H9 (cell line): ENCODE results near the gene FAM13A. TPM values are rescaled to one million over a fixed set of nuclear protein-coding genes. Genes with fewer than 3 reads are reported as not detected.

Experiments
- DNase-seq: peaks from one replicate; pipeline ENCODE4 v3.0.0-alpha.2; 2017
- H2AFZ ChIP-seq: one replicate; pipeline ENCODE4 v1.6.1; 2013; ENCODE audit warnings: mild to moderate bottlenecking, low read length, control low read depth, moderate library complexity
- H2AK5ac ChIP-seq: 2 replicates; pipeline ENCODE4 v1.6.1; 2013; ENCODE audit warnings: low read length, control low read depth, mixed read lengths; ENCODE audit not compliant: insufficient read length
- H2BK120ac ChIP-seq: one replicate; pipeline ENCODE4 v1.6.1; 2013; ENCODE audit warnings: low read depth, mild to moderate bottlenecking, low read length, control low read depth, inconsistent platforms; ENCODE audit not compliant: poor library complexity, severe bottlenecking
- H2BK12ac ChIP-seq: 2 replicates; pipeline ENCODE4 v1.6.1; 2013; ENCODE audit warnings: low read length, control low read depth, mixed read lengths, low read depth; ENCODE audit not compliant: insufficient read length
- H2BK15ac ChIP-seq: 2 replicates; pipeline ENCODE4 v1.6.1; 2013; ENCODE audit warnings: low read depth, low read length, control low read depth
- H2BK20ac ChIP-seq: one replicate; pipeline ENCODE4 v1.6.1; 2013; ENCODE audit warnings: low read depth, mild to moderate bottlenecking, low read length, control low read depth, inconsistent platforms; ENCODE audit not compliant: poor library complexity, severe bottlenecking
- H2BK5ac ChIP-seq: 2 replicates; pipeline ENCODE4 v1.6.1; 2013; ENCODE audit warnings: low read length, control low read depth, mixed read lengths; ENCODE audit not compliant: insufficient read length
- H3K14ac ChIP-seq: 2 replicates; pipeline ENCODE4 v1.6.1; 2013; ENCODE audit warnings: low read length, control low read depth; ENCODE audit not compliant: insufficient read depth
- H3K18ac ChIP-seq: 2 replicates; pipeline ENCODE4 v1.6.1; 2013; ENCODE audit warnings: low read depth, mild to moderate bottlenecking, mixed read lengths, low read length, control low read depth; ENCODE audit not compliant: insufficient read length
- H3K23ac ChIP-seq: 2 replicates; pipeline ENCODE4 v1.6.1; 2013; ENCODE audit warnings: low read length, control low read depth, mixed read lengths, low read depth; ENCODE audit not compliant: insufficient read length
- H3K23me2 ChIP-seq: 2 replicates; pipeline ENCODE4 v1.6.1; 2013; ENCODE audit warnings: low read depth, mild to moderate bottlenecking, mixed read lengths, low read length, control low read depth; ENCODE audit not compliant: insufficient read length, poor library complexity, severe bottlenecking
- H3K27ac ChIP-seq: 2 replicates; pipeline ENCODE4 v1.5.1; 2013; ENCODE audit warnings: low read length, control low read depth, mixed read lengths, low read depth; ENCODE audit not compliant: insufficient read length
- H3K27me3 ChIP-seq: 2 replicates; pipeline ENCODE4 v1.6.1; 2013; ENCODE audit warnings: low read length, control low read depth, inconsistent platforms; ENCODE audit not compliant: insufficient read depth
- H3K4ac ChIP-seq: 2 replicates; pipeline ENCODE4 v1.6.1; 2013; ENCODE audit warnings: low read depth, mild to moderate bottlenecking, control low read depth, inconsistent platforms, low read length, moderate library complexity
- H3K4me1 ChIP-seq: 2 replicates; pipeline ENCODE4 v1.6.1; 2013; ENCODE audit warnings: low read length, control low read depth, inconsistent platforms; ENCODE audit not compliant: insufficient read depth
- H3K4me2 ChIP-seq: 2 replicates; pipeline ENCODE4 v1.6.1; 2013; ENCODE audit warnings: low read length, control low read depth, mixed read lengths; ENCODE audit not compliant: insufficient read length, insufficient read depth
- H3K56ac ChIP-seq: 2 replicates; pipeline ENCODE4 v1.6.1; 2013; ENCODE audit warnings: low read depth, mild to moderate bottlenecking, mixed read lengths, low read length, control low read depth; ENCODE audit not compliant: insufficient read length
- H3K79me1 ChIP-seq: 2 replicates; pipeline ENCODE4 v1.6.1; 2013; ENCODE audit warnings: low read depth, mild to moderate bottlenecking, moderate library complexity, low read length, control low read depth, inconsistent platforms; ENCODE audit not compliant: insufficient read depth, poor library complexity, severe bottlenecking
- H3K79me2 ChIP-seq: 2 replicates; pipeline ENCODE4 v1.6.1; 2013; ENCODE audit warnings: low read length, control low read depth, inconsistent platforms; ENCODE audit not compliant: insufficient read depth
- H3K9ac ChIP-seq: 2 replicates; pipeline ENCODE4 v1.6.1; 2013; ENCODE audit warnings: low read length, control low read depth, mixed read lengths; ENCODE audit not compliant: insufficient read length; ENCODE audit errors: extremely low read depth
- H3K9me3 ChIP-seq: one replicate; pipeline ENCODE4 v1.6.1; 2013; ENCODE audit warnings: low read depth, low read length, inconsistent platforms; ENCODE audit not compliant: control insufficient read depth
- H3T11ph ChIP-seq: one replicate; pipeline ENCODE4 v1.6.1; 2013; ENCODE audit warnings: mild to moderate bottlenecking, low read length, control low read depth, inconsistent platforms
- H4K20me1 ChIP-seq: one replicate; pipeline ENCODE4 v1.6.1; 2013; ENCODE audit not compliant: control insufficient read depth, insufficient read length, insufficient read depth
- H4K5ac ChIP-seq: 2 replicates; pipeline ENCODE4 v1.6.1; 2013; ENCODE audit warnings: low read depth, mild to moderate bottlenecking, mixed read lengths, low read length, control low read depth; ENCODE audit not compliant: insufficient read length
- H4K8ac ChIP-seq: replicated peaks from 2 replicates; pipeline ENCODE4 v1.6.1; 2013; ENCODE audit warnings: low read length, control low read depth, mixed read lengths, low read depth; ENCODE audit not compliant: insufficient read length
- H4K91ac ChIP-seq: 2 replicates; pipeline ENCODE4 v1.6.1; 2013; ENCODE audit warnings: low read depth, mild to moderate bottlenecking, moderate library complexity, mixed read lengths, low read length, control low read depth; ENCODE audit not compliant: insufficient read length
- H3K27ac Mint-ChIP-seq, 3 experiments: 2 replicates in 2 of 3; 3 replicates in 1 of 3; pipeline ENCODE4 v1.8.0; 2020 to 2021; ENCODE audit warnings: mixed read lengths in 3 of 3, mild to moderate bottlenecking in 1 of 3, moderate library complexity in 1 of 3
- H3K27me3 Mint-ChIP-seq: 2 replicates; pipeline ENCODE4 v1.8.0; 2021; ENCODE audit warnings: low read depth, mild to moderate bottlenecking, moderate library complexity, mixed read lengths
- H3K36me3 Mint-ChIP-seq, 3 experiments: 2 replicates in 2 of 3; 3 replicates in 1 of 3; pipeline ENCODE4 v1.8.0; 2020 to 2021; ENCODE audit warnings: low read depth in 3 of 3, mixed read lengths in 3 of 3; ENCODE audit not compliant: insufficient read depth in 1 of 3
- H3K4me1 Mint-ChIP-seq, 2 experiments: 2 replicates each; pipeline ENCODE4 v1.8.0; 2020; ENCODE audit warnings: mixed read lengths in 2 of 2
- H3K4me3 Mint-ChIP-seq, 2 experiments: 2 replicates in 1 of 2; 3 replicates in 1 of 2; pipeline ENCODE4 v1.8.0; 2020 to 2021; ENCODE audit warnings: mild to moderate bottlenecking in 2 of 2, mixed read lengths in 2 of 2, moderate library complexity in 1 of 2
- H3K9me3 Mint-ChIP-seq, 2 experiments: 2 replicates in 1 of 2; 3 replicates in 1 of 2; pipeline ENCODE4 v1.8.0; 2020; ENCODE audit warnings: mild to moderate bottlenecking in 2 of 2, mixed read lengths in 2 of 2, moderate library complexity in 1 of 2
- WGBS: extraction: QIAGEN DNeasy Blood & Tissue Kit; methylation state at CpG from one replicate; pipeline ENCODE4 v1.1.7; 2013; ENCODE audit warnings: missing lambda C conversion rate, low lambda C conversion rate, mixed read lengths; ENCODE audit not compliant: insufficient read length; ENCODE audit errors: extremely low coverage; 5-methylcytosine and 5-hydroxymethylcytosine counted together
- total RNA-seq: library from RNA; stranded (reverse); gene quantifications from 2 replicates; pipeline ENCODE4 v1.2.1, GENCODE V29; 2021
- TF ChIP-seq, protein P1 (sequence below): fragments of 200-600 bp; sonication (generic); conservative IDR thresholded peaks from 3 replicates; pipeline ENCODE4 v1.8.0; 2021; ENCODE audit warnings: antibody characterized with exemption, mild to moderate bottlenecking

Gene FAM13A
- total RNA-seq, 1 experiment from 2014 or later = 12.7 TPM

DNA sequence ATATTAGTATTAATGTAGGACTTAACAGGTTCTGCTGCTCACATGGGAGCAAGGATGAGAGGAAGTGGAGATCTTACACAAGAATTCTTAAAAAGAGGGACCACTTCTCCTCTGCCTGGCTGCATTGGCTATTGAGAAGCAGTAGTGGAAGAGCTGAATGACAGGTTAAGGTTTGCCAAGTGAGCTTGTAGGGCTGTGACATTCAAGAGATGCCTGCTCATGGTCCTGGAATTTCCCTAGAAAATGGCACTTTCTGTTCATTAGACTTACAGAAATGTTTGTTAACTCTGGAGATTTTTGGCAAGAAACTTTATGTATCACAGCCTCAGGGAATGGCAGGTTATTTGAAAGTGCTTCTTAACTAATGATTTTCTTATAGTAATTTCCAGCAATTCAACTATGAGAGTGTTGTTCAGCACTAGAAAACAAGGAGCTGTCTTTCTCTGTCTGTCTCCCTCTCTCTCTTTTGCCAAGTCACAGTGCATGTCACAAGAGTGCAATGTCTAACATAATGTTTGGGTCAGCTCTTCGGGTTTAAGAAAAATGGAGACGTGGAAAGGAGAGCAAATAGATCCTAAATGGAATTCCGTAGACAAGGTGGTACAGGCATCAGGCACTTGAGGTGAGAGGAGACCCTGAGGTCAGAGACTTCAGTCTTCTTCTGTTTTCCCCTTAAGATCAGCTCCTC, 351.0 kb downstream of the FAM13A start:
- H3K56ac ChIP-seq = no peak overlapping the region
- H3K23ac ChIP-seq = no peak overlapping the region
- H3K79me2 ChIP-seq = no peaks in the 10 kb centered on the region
- Mint-ChIP-seq H3K9me3 (no peaks in the 10 kb centered on the region), H3K27me3 (no peaks in the 10 kb centered on the region), H3K36me3 (0 out of 7 replicates have a peak, but pooled peaks cover 0 to 6% (median 0%) of the 10 kb centered on the region in 3 experiments), H3K27ac (no peak overlapping the region; a peak in 1 of 7 replicates), H3K4me1 (no peaks in the 10 kb centered on the region), H3K4me3 (no peak overlapping the region)
- no peak overlapping the region for H2BK5ac ChIP-seq
- no peak overlapping the region for H2AK5ac ChIP-seq
- no peak overlapping the region for H3K9ac ChIP-seq
- no CpG with 5 or more reads among the region's 3 CpGs for WGBS
- TF ChIP-seq, protein P1, sequence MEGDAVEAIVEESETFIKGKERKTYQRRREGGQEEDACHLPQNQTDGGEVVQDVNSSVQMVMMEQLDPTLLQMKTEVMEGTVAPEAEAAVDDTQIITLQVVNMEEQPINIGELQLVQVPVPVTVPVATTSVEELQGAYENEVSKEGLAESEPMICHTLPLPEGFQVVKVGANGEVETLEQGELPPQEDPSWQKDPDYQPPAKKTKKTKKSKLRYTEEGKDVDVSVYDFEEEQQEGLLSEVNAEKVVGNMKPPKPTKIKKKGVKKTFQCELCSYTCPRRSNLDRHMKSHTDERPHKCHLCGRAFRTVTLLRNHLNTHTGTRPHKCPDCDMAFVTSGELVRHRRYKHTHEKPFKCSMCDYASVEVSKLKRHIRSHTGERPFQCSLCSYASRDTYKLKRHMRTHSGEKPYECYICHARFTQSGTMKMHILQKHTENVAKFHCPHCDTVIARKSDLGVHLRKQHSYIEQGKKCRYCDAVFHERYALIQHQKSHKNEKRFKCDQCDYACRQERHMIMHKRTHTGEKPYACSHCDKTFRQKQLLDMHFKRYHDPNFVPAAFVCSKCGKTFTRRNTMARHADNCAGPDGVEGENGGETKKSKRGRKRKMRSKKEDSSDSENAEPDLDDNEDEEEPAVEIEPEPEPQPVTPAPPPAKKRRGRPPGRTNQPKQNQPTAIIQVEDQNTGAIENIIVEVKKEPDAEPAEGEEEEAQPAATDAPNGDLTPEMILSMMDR = no peak
- H2BK15ac ChIP-seq = no peak overlapping the region
- H2AFZ ChIP-seq = no peak overlapping the region
- H3T11ph ChIP-seq = no peak overlapping the region
- no peaks in the 10 kb centered on the region for H3K23me2 ChIP-seq
- no peak overlapping the region for H4K8ac ChIP-seq
- H3K18ac ChIP-seq = no peak overlapping the region
- no peaks in the 10 kb centered on the region for H3K9me3 ChIP-seq
- H3K79me1 ChIP-seq = no peaks in the 10 kb centered on the region
- H3K14ac ChIP-seq = no peak overlapping the region
- H4K20me1 ChIP-seq = no peaks in the 10 kb centered on the region
- no peaks in the 10 kb centered on the region for H3K27me3 ChIP-seq
- H3K4me2 ChIP-seq = no peak overlapping the region
- DNase-seq = no peak
- no peak overlapping the region for H2BK12ac ChIP-seq
- no peak overlapping the region for H3K4ac ChIP-seq
- H2BK20ac ChIP-seq = no peak overlapping the region
- no peak overlapping the region for H3K27ac ChIP-seq
- no peak overlapping the region for H2BK120ac ChIP-seq
- no peak overlapping the region for H4K5ac ChIP-seq
- H3K4me1 ChIP-seq = no peaks in the 10 kb centered on the region
- H4K91ac ChIP-seq = no peak overlapping the region
